NAMALWA (cell line): ENCODE measurements around the gene RAB3IL1.
A peak's percentile ranks its signal among the peaks of the same experiment; 100 is the strongest.
"Not testable (repeated sequence)": the region's sequence is repeated elsewhere in the genome, so short reads cannot be mapped to it uniquely, and the experiment has no call there.

Experiments
- DNase-seq: peaks from one replicate; pipeline ENCODE4 v3.0.0-alpha.2; 2015; ENCODE audit warnings: low spot score

Gene RAB3IL1

DNA sequence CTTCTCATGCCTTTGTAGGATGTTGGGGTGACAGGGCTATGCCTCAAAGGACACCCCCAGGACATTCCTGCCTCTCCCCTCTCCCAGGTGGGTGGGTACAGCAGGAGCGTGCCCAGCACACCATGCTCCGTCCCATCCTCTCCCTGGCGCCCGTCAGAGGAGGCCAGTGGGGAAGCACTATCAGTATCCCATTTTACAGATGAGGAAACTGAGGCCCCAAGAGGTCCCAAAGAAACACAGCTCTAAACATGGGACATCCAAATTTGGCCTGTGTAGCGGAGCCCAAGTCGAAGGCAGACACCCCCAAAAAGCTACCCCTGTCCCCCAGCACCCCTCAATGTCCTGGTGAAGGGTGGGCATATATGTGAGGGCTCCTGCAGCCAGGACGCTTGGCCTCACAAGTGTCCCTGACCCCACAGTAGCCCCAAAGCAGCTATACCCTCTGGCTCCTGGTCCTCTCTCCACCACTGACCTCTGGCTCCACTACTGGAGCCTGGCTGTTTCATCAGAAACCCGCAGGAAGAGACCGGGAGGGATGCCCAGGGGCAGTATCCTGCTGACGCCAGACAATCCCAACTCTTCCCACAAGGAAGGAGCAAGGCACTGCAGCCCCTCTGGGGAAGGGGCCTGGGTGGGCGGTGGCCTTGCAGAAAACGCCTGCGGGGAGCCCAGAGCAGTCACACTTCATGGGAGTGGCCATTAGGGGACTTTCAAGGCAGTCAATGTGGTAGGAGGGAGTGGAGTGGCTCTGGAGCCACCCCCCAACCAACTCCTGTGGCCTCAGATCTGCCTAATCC is 31.4 kb downstream of the RAB3IL1 start:
- DNase-seq: no peak

DNA sequence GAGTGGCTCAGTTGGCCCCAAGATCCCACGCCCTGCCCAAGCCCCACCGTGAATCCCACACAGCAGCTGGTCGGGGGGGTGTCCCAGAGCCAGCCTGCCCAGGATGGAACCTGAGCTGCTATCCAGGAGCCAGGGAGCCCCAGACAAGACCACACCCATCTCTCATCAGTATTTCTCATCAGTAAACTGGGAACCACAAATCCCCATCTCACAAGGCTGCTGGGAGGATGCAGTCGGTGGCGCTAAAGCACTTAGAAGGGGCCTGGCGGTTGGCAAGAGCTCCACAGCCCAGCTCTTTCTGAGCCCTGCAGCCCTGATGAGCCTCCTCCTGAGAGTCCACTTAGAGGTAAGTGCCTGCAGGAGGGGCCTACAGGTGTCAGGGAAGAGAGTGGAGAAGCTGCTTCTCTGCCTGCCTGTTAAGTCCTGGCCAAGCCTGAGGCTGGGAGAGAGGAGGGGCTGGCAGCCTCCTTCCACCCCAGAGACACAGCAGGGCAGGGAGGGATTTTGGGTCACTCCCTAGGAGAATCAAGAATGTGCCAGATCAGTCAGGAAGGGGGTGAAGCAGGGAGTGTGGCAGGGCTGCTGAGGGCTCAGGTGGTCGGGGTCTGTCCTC is 32.1 kb downstream of the RAB3IL1 start:
- no peak for DNase-seq

DNA sequence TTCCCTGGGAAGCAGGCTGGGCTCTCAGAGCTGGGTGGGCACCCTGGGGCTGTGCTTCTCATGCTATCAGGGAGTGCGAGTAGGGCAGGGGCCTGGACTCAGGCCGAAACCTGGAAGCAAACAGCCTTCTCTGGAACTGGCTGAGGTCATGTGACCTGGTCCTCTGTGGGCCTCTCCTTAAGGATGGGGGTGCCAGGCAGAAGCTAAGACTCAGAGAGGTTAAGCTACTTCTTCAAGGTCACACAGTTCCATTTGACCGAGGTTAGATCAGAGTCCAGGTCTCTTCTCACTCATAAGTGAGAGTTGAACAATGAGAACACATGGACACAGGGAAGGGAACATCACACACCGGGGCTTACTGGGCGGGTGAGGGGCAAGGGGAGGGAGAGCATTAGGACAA is 33.4 kb downstream of the RAB3IL1 start:
- DNase-seq: no peak

DNA sequence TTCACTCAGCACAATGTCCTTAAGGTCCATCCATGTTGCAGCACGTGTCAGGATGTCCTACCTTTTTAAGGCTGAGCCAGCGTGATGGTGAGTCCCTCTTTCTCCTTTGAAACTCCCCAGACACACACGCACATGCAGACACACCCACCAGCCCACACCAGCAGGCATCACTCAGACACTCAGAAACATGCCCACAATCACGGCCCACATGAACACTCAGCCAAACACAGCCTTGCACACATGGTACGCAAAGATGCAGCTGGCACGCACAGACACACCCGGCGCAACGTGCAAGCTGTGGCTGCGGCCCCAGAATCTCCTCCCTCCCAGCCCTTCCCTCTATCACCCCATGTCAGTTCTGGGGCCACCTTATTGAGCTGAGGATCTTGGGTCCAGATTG is 34.0 kb downstream of the RAB3IL1 start:
- no peak for DNase-seq

DNA sequence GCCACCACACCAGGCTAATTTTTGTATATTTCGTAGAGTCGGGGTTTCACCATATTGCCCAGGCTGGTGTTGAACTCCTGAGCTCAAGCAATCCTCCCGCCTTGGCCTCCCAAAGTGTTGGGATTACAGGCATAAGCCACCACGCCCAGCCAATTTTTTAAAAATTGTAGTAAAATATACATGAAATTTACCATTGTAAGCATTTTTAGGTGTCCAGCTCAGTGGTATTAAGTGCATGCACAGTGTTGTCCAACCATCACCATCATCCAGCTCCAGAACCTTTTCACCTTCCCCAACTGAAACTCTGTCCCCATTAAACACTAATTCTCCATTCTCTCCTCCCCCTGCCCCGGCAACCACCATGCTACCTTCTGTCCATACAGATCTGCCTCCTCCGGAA is 34.5 kb downstream of the RAB3IL1 start:
- no peak for DNase-seq

DNA sequence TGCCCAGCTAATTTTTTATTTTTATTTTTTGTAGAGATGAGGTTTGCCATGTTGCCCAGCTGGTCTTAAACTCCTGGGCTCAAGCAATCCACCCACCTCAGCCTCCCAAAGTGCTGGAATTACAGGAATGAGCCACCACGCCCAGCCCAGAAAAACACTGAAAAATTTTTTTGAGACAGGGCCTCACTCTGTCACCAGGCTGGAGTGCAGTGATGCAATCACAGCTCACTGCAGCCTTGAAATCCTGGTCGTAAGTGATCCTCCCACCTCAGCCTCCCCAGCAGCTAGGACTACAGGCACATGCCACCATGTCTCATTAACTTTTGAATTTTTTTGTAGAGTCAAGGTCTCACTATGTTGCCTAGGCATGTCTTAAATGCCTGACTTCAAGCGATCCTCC is 35.1 kb downstream of the RAB3IL1 start:
- not testable (repeated sequence) for DNase-seq

DNA sequence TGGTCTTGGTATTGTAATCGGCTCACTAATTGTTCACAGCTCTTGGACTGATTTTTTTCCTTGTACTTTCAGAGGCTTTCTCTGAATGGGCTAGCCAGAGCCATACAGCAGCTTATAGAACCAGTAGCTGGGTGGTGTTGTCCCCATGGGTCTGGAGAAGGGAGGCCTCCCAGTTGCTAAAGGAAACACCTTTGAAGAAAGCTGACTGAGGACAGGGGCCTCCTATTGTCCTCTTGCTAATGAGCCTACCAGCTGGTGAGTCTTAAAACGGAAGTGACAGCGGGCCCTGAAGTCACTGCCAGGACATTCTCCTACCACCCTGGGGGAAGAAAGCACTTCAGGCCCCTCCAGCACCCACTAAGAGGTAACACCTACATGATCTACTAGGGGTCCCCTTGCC is 36.0 kb downstream of the RAB3IL1 start:
- peak; percentile 52 for DNase-seq

DNA sequence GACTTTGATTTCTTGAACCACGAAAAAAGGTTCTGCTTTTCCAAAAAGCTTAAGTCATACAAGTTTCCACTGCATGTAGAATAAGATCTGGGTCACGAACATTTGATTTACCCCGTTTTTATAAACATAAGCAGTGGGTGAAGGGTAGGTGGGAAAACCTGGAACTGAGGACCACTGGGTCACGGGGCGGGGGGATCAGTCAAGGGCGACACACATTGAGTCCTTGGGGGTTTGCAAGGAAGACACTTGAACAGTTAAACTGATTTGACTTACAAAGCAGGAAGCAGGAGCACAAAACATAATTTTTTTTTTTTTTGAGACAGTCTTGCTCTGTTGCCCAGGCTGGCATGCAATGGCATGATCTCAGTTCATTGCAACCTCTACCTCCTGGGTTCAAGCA is 36.9 kb downstream of the RAB3IL1 start:
- DNase-seq: peak; percentile 80

DNA sequence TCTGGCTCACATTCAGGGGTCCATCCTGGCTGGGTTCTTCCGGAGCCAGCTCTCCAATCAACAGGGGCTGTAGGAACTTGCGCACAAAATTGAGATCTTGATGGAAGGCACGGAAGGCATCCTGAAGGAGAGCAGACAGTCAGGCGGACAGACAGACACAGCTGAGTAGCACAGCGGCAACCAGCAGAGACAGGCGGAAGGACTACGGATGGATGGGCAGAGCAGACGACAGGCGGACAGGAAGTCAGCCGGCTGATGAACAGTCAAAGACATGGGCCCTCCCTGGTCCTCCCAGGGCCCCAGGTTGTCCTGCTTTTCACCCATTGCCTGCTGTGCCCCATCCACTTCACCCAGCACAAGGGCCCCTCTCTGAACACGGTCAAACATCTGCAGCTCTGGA is 37.3 kb downstream of the RAB3IL1 start:
- peak; percentile 64 for DNase-seq

DNA sequence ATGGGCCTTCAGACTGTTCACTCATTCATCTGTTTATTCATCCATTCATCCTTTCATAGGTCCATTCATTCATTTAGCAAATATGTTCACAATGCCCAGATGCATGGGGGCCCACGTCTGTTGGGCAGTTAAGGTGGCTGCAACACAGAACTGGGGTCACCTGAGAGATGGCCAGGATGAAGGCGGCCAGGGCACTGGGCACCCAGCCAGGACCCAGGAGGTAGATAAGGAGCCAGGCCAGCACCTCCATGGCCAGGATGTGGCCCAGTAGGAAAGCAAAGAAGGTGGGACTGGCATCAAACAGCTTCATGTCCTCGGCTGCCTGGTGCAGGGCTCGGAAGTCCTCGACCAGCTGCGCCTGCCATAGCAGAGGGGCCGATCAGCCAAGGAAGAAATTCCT is 38.2 kb downstream of the RAB3IL1 start:
- DNase-seq: no peak

DNA sequence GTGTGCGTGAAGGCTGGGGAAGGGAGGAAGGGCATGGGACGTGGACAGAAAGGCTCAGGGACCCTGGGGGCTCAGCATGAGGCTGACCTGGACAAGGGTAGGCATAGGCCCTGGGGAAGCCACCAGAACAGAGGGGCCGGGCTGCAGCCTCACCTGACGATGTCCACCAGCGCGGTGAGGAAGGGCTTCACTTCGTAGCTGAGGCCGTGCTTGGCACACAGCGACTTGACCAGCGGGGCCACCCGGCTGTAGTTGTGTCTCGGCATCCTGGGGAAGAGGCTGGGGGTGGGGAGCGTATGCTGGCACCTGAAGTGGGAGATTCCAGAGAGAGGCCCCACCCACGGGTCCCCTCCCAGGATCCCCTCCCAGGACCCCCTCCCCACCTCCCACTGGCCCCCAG is 41.7 kb downstream of the RAB3IL1 start:
- no peak for DNase-seq

DNA sequence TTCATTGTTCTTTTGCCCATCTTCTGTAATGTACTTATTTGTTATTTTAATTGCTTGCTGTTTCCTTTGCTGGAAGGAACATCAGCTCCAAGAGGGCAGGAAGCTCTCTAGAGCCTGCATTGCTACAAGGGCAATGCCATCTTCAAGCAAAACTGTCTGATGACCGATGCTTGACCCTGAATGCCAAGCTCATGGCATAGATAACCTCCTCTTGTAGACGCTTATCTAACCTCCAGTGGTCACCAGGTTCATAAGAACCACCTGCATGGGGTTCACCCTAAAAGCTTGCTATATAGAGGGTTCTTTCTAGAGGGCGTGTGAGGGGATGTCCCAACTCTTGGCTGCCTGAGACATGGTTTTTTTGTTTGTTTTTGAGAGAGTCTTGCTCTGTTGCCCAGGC is 42.5 kb downstream of the RAB3IL1 start:
- no peak for DNase-seq

DNA sequence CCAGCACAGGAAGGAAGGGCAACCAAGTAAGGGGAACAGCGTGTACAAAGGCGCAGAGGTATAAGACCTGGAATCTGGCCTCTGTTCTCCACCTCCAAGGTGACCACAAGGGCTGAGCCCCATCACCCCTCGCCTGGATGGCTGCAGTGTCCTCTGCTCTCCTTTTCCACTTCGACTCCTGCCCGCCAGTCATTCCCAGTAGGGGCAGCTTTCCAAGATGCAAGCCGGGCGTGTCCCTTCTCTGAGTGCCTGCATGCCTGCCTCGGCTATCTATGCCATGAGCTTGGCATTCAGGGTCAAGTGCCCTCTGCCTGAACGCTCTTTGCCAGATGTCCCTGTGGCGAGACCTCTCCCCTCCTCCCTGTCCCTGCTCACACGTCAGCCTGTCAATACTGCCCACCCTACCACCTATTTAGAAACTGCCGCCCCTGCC is 43.0 kb downstream of the RAB3IL1 start:
- DNase-seq: no peak

DNA sequence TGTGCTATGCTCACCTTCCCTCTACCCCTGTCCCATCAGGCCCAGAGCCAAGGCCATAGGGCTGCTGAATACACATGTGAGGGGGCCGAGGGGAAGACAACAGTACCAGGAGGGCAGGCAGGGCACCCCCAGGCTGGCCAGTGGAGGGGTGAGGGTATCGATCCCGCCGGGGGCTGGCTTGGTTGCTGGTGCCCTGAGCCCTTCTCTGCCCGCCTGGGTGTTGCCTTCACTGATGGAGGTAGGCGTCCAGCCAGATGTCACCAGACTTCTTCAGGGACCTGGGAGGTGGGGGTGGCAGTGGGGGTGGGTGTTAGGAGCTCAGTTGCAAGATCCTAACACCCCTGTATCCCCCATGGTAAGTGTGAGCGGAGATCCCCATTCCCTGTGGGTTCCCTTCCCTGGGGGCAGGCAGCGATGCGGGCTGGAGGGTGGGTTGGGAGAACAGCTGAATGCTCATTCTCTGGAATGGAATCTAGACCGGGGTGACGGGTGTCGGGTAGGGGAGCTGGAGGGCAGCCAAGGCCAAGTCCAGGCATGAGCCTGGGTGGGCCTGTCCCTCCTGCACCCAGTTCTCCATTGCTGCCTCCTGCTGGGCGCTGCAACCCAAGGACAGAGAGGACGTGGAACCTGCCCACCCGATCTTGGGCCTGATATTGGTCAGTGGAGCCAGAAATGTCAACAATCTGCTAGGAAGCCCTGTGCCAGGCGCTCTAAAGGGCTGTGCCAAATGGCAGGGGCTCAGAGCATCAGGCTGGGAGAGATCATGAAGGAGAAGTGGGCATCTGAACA is 43.6 kb downstream of the RAB3IL1 start:
- no peak for DNase-seq

DNA sequence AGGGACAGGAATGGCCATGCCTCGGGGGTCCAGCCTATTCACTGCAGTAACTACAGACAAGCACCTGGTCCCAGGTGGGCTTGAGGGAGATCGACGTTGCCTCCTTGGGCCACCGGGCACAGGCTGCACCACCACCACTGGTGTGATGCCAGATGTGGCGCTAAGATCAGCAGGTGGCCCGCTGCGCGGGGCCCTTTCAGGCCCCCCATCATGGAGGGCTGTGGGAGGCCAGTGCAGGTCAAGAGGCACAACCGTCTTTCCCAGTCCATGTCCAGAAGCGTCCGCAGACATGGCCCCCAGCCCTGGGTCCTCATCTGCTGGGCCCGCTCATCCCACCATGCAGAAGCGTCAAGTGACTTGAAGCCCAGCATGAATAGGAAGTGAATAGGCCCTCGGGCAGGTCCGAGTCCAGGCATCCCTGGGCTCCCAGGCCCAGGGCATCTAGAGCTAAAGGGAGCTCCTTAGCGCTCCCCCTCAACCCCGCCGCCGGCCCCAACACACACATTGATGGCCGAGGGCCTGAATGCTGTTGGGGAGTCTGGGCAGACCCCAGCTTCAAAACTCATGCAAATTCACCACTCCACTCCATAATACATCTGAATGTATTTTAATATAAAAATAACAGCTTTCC is 44.3 kb downstream of the RAB3IL1 start:
- no peak for DNase-seq

DNA sequence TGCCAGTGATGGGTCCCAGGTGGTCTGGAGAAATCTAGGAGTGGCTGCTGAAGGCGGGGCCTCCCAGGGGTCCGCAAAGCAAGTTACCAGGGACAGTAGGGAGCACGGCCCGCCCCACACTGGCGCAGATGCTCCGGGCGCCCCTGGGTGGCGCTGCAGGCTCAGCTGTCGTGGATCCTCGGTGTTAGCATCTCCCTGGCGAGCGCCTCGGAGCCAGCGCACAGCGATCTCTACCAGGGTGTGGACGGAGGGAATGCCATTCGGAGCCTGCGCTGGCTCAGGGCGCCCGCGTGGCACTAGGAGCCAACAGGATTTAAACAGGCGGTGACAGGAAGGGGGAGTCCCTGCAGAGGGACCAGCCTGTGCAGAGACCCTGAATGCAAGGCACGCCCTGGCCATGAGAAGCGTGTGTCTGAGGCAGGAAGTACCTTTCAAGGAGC is 46.2 kb downstream of the RAB3IL1 start:
- DNase-seq: peak; percentile 82

DNA sequence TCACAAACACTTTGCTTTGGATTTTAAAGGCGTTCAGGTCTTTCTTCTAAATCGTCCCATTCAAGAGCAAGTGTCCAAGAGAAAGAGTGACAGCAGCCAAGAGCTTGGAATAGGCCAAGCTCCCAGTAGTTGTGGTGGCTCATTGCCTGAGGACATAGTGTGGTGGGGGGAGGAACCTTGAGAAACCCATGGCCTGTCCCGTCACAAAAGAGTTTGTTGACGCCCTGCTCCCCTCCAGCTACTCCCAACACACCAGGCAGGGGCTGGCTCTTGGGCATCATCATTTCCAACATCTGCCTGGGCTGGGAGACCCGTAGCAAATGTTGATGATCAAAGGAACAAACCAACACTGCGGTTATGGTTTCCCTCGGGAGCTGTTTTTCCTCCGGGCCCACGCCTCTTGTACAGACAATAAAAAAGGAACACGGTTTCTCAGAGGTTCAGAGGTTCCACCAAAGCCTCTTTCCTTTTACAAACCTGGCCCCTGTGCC is 46.8 kb downstream of the RAB3IL1 start:
- DNase-seq: no peak

DNA sequence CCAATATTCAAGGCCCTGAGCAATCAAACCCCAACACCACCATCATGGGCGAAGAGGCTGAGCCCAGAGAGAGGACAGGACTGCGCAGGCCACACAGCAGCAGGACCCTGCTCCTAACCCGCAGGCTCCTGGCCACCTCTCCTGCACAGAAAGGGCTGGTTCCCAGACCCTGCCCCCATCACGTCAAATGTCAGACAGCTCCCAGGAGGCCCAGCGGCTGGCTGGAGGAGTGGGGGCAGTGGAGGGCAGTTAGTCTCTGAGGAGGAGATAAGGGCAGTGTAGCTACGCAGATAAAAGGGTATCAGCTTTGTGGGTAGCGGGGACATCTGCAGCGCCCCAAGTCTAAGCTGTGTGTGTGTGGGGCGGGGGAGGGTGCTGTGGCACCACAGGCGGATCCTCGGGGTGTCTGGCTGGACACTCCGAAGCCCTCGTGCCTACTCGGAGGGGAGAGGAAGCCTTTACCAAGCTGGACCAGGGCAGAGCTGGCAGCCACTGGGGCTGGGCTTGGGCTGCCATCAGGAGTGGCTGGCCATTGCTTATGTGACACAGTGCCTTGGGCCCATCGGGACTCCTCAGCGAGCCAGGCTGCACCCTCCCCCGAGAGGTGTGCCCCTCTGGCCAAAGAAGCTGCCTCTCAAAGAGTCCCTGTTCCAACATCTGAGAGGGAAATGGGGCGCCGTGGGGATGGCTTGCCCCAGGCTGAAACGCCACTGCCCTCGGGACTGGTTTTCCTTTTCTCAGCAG is 47.5 kb downstream of the RAB3IL1 start:
- no peak for DNase-seq

DNA sequence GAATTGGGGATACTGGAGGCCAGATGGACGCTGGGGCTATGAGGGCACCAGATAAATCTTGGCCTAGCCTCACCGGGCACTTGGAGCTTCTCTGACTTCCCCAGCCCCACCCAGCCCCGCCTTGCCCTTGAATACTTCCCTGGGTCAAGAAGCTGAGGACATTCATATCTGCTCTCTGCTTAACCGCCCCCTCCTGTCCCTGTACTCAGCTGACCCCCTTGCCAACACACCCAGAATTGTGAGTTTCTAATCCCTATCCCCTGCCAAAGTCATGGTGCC is 48.0 kb downstream of the RAB3IL1 start:
- DNase-seq: no peak

DNA sequence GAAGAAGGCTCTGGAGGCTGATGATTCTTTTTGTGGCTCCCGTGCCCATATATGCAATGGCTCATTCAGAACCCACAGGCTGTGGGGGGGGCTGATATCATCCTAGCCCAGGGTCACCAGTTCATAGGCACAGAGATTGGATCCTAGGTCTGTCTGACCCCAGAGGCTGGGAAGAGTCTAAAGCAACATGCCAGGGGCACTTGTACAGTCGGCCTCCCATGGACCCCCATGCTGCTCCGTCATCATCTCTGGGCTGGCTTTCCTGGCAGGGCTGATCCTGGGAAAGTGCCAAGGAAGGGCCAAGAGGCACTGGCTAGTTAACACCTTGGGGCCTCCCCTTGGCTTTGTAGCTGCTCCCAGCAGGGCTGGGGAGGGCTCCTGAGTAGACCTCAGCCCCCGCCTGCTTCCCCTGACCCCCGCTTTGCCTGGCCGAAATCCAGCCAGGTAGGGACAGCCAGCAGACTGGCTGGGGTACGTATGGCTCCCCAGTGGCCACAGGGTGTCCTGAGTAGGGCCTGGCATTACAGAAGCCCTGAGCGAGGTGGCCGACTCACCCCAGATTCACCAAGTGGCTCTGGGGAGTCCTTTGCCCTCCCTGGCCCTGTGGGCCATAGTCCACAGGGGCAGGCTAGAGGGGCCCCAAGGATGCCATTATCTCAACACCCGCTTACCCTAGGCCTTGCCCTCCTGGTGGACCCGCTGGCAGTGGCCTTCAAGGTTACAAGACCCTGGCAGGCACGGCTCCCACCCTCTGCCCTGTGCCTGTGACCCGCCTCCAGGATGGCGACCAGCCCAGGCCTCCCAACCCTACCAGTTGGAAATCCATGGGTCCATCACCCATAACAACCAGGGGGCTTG is 48.6 kb downstream of the RAB3IL1 start:
- no peak for DNase-seq

DNA sequence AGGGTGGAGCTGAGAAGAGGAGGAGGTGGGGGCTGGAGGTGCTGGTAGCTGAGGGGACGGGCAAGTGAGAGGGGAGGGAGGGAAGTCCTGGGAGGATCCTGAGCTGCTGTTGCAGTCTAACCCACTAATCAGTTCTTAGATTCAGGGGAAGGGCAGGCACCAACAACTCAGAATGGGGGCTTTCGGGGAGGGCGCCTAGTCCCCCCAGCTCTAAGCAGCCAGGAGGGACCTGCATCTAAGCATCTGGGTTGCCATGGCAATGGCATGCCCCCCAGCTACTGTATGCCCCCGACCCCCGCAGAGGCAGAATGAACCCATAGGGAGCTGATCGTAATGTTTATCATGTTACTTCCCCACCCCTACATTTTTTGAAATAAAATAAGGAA is 50.4 kb downstream of the RAB3IL1 start:
- DNase-seq: no peak
